NCI-H1436 treated with DMSO at 0.1 percent for 48 hours (cell line): ENCODE results near the gene TMEFF2.
"Not testable (repeated sequence)": the region's sequence is repeated elsewhere in the genome, so short reads cannot be mapped to it uniquely, and the experiment has no call there.

Experiments used
- DNase-seq: peaks from one replicate; lab custom pipeline; 2025; lab: John Stamatoyannopoulos, UW

Gene TMEFF2

GRCh38 chr2:192184349-192184748 is 10.4 kb downstream of the TMEFF2 start:
- no peak for DNase-seq

GRCh38 chr2:192183296-192183695 is 11.4 kb downstream of the TMEFF2 start:
- no peak for DNase-seq

- no peak for DNase-seq
These were observed 27.8 kb downstream of the TMEFF2 start for GRCh38 chr2:192166946-192167345.

GRCh38 chr2:192165842-192166241 is 28.9 kb downstream of the TMEFF2 start:
- DNase-seq = no peak

- no peak for DNase-seq
These were observed 32.2 kb downstream of the TMEFF2 start for GRCh38 chr2:192162392-192163042.

- no peak for DNase-seq
These were observed 33.0 kb downstream of the TMEFF2 start for GRCh38 chr2:192161656-192162290.

GRCh38 chr2:192159736-192160135 is 35.0 kb downstream of the TMEFF2 start:
- no peak for DNase-seq

GRCh38 chr2:192159208-192159607 is 35.5 kb downstream of the TMEFF2 start:
- DNase-seq = no peak

- DNase-seq = no peak
These were observed 37.0 kb downstream of the TMEFF2 start for GRCh38 chr2:192157776-192158175.

GRCh38 chr2:192155511-192156118 is 39.1 kb downstream of the TMEFF2 start:
- no peak for DNase-seq

GRCh38 chr2:192153561-192153960 is 41.2 kb downstream of the TMEFF2 start:
- DNase-seq = no peak

- peak; percentile 24 for DNase-seq
These were observed 42.9 kb downstream of the TMEFF2 start for GRCh38 chr2:192151853-192152252.

GRCh38 chr2:192150166-192150565 is 44.6 kb downstream of the TMEFF2 start:
- no peak for DNase-seq

- no peak for DNase-seq
These were observed 46.0 kb downstream of the TMEFF2 start for GRCh38 chr2:192148620-192149321.

GRCh38 chr2:192148241-192148619 is 46.5 kb downstream of the TMEFF2 start:
- no peak for DNase-seq

GRCh38 chr2:192146069-192147015 is 48.4 kb downstream of the TMEFF2 start:
- no peak for DNase-seq

- no peak for DNase-seq
These were observed 49.2 kb downstream of the TMEFF2 start for GRCh38 chr2:192145496-192145895.

GRCh38 chr2:192140236-192140839 is 54.4 kb downstream of the TMEFF2 start:
- DNase-seq = no peak

- DNase-seq = no peak
These were observed 54.9 kb downstream of the TMEFF2 start for GRCh38 chr2:192139813-192140212.

- no peak for DNase-seq
These were observed 57.3 kb downstream of the TMEFF2 start for GRCh38 chr2:192137451-192137850.

GRCh38 chr2:192132604-192133003 is 62.1 kb downstream of the TMEFF2 start:
- DNase-seq = not testable (repeated sequence)
